GM18498 (cell line): Measurements from ENCODE around the gene ZNF835.
"Not testable (repeated sequence)": the region's sequence is repeated elsewhere in the genome, so short reads cannot be mapped to it uniquely, and the experiment has no call there.

Experiments
- ATAC-seq: cut with Tn5 transposase; IDR thresholded peaks from one replicate; pipeline ENCODE4 v1.9.1; 2021; ENCODE audit warnings: mild to moderate bottlenecking, moderate library complexity; ENCODE audit not compliant: unreplicated experiment

Gene ZNF835

GRCh38 chr19:56671613-56671994 is at the start of gene ZNF835:
TSS of gene ZNF835 (minus strand) at chr19:56671757. CDS start at chr19:56665198, 6,559 bp downstream.
- ATAC-seq: no peak

DNA sequence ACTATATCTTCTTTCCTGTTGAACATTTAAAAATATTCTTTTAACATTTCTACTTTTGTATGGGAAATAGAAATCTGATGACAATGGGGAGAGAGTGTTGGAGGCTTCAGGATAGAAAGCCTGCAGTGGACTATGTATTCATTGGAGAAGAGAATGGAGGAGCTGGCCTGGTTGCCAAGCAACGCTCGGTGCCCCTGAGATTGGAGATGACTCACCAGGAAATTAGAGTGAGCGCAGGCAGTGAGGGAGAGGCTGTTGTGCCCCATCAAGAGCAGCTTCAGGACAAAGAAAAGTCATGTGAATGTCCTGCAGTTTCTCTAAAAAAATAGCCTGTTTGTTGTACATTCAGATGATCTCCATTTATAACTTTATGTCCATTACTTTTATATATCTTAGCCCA is 48.7 kb upstream of the ZNF835 start:
- no peak for ATAC-seq

DNA sequence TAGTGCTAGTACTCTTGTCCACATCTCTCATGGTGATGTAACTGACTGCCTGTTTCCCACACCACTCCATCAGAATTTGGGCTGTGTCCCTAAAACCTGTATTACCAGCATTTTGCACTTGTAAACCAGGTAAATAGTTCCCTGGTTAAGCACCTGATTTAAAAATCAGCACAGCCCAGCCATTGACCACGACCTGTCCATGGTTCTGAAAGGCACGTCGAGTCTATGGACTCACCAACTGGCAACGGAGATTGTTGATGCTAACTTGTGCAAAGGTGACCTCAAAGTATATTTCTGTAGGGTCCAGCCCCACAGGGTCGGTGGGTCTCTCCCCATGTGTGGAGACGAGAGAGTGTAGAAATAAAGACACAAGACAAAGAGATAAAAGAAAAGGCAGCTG is 46.7 kb upstream of the ZNF835 start:
- ATAC-seq: no peak

DNA sequence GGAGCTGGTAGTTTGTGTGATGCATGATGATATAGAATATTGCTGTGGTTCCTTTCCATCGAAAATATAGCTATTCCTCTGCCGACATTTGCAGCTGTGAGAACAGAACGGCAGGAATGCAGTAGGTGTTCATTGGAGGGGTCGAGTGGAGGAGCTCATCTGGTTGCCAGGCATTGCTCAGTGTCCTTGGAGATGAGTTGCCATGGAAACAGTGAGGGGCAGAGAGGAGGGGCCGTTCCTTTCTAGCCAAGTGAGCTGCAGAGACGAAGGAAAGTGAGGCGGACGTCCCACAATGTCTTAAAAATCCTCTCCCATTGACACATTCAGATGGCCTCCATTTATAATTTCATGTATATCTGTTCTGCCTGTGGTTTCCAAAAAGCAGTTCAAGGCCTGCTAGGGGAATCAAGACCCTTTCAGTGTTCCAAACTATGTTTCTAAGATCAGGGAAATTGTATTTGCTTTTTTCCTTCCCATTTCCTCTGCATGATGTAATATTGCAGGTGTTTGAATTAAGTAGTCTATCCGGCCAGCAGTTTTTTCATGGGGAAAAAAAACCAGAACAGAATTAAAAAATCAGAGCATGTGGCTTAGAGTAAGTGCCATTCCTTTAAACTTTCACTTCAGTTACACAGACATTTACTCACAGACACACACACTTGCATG is 41.2 kb upstream of the ZNF835 start:
- no peak for ATAC-seq

GRCh38 chr19:56710437-56710836 is 38.9 kb upstream of the ZNF835 start:
- no peak for ATAC-seq

- ATAC-seq: no peak
Observed at GRCh38 chr19:56707821-56708220, 36.3 kb upstream of the ZNF835 start.

DNA sequence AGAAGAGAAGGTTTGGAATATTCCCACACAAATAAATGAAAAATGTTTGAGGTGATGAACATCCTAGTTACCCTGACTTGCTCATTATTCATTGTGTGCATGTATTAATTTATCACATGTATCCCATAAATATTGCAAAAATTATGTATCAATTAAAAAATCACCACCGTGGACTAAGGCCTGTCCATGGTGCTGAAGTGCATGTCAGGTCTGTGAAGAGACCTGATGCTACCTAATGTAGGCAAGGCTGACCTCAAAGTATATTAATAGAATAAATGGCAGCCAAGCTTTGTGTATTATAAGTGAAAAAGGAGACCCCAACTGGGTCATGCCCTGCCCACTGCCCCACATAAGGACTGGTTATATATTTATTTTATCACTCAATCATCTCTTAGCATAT is 34.4 kb upstream of the ZNF835 start:
- ATAC-seq: no peak

- ATAC-seq: no peak
Observed at GRCh38 chr19:56701895-56702294, 30.3 kb upstream of the ZNF835 start.

GRCh38 chr19:56699552-56699951 is 28.0 kb upstream of the ZNF835 start:
- no peak for ATAC-seq

- no peak for ATAC-seq
Observed at GRCh38 chr19:56692206-56692895, 20.8 kb upstream of the ZNF835 start.

DNA sequence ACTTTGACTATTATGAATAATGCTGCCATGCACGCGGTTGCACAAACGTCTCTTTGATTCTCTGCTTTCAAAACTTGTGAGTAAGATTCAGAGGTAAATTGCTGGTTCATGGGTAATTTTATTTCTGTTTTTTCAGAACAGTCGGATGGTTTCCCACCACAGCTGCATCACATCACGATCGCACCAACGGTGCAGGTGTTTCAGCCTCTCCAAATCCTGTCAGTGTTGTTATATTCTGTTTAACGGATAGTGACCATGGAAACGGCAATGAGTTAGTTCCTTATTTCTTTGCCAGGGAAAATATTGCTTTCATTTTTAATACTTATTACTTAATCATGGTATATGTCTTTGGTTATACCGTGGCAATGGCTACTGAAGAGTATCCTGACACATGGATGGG is 19.1 kb upstream of the ZNF835 start:
- no peak for ATAC-seq

DNA sequence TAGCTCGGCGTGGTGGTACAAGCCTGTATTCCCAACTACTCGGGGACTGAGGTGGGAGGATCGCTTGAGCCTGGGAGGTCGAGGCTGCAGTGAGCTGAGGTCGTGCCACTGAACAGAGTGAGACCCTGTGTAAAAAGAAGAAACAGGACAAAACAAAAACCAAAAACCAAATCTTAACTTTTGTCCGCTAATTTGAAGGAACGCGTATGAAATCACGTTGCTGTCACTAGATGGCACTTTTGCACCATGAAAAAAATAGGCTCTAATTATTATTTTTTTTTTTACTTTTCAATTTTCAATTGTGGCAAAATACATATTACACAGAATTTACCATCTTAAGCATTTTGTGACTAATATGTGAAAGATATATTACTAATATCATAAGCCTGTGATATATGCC is 17.6 kb upstream of the ZNF835 start:
- ATAC-seq: no peak

GRCh38 chr19:56687031-56687430 is 15.5 kb upstream of the ZNF835 start:
- ATAC-seq: no peak

GRCh38 chr19:56683116-56683515 is 11.6 kb upstream of the ZNF835 start:
- no peak for ATAC-seq

DNA sequence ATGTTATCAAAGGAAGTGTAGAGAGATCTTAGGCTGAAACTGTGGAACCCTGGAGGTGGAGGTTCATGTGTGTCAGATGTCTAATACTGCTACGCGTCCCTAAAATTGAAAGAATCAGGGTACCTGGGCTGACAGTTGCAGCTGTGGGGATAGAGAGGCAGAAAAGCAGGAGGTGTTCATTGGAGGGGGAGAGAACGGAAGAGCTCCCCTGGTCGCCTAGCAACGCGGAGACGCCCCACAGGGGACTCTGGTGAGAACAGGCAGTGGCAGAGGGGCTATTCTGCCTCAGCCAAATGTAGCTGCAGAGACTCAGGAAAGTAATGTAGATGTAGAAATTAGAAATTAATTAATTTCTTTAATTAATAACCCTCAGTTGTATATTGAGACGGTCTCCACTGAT is 10.1 kb upstream of the ZNF835 start:
- ATAC-seq: no peak

- ATAC-seq: no peak
Observed at GRCh38 chr19:56678205-56678604, 6.6 kb upstream of the ZNF835 start.

DNA sequence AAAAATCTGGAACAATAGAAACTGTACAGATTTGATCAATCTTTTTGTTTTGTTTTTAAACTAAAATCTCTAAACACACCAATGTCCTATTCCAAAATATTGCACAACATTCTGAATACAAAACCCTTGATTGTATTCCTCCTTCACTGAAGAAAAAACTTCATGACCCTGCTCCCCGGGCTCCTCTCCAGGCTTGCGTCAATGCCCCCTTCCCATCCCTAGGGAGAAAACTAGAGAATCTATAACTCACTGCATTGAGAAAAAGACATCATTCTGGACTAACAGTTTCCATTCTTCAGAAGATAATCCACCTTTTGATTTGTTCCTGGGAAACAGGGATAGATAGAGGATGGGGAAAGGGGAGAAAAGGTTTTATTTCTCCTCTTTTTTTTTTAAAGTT is 1.1 kb upstream of the ZNF835 start:
- not testable (repeated sequence) for ATAC-seq

DNA sequence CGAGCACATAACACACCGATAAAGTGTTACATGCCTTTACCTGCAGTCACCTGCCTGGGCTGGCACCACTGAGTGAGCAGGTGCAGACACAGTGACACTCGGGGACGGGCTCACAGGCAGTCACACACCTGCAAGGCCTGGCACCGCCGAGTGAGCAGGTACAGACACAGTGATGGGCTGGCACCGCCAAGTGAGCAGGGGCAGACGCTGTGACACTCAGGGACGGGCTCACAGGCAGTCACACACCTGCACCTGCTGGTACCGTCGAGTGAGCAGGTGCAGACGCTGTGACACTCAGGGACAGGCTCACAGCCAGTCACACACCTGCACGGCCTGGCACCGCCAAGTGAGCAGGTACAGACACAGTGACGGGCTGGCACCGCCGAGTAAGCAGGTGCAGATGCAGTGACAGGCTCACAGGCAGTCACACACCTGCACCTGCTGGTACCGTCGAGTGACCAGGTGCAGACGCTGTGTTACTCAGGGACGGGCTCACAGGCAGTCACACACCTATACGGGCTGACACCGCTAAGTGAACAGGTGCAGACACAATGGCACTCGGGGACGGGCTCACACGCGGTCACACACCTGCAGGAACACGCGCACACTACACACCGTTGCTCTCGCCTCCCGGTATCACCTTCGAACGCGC is 470 bp downstream of the ZNF835 start:
- ATAC-seq: no peak

- no peak for ATAC-seq
Observed at GRCh38 chr19:56670401-56670960, 1.1 kb downstream of the ZNF835 start.

DNA sequence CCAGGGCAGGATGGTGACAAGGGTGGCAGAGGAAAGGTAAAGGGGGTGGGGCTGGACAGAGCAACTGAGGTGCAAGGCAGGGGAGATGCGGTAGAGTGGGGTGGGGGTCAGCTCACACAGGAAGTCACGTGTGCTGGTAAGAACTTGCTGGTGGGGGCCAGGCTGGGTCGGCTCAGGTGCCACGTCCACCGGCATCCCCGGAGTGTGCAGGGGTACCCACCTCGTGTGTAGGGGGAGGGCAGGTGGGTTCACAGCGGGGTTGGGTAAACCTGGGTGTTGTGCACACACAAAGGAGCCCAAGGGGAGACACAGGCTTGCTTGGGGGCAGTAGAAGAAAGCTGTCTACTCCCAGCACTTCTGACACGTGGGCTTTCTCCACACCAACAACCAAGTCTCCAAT is 2.9 kb downstream of the ZNF835 start:
- ATAC-seq: no peak

DNA sequence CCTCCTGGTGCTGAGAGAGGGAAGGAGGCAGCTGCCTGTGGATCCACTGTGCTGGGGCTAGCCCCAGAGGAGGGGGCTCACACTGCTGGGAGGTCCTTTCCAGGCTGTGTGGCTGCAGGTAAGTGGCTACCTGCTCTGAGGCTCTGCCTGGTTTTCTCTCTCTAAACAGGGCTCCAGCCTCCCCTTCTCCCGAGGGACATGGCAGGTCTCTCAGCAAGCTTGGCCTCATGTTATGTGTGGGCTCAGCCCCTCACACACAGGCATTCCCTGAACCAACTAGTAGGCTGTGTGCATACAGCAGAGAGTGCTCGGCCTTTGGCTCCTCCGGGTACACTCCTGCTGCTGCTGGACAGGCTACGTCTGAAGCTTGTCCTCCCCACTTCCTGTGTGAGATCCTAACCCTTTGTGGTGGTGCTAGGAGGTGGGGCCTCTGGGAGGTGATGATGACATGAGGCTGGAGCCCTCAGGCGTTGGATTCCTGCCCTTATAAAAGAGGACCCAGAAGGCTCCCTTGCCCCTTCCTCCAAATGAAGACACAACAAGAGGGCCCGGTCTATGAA is 4.2 kb downstream of the ZNF835 start:
- no peak for ATAC-seq

DNA sequence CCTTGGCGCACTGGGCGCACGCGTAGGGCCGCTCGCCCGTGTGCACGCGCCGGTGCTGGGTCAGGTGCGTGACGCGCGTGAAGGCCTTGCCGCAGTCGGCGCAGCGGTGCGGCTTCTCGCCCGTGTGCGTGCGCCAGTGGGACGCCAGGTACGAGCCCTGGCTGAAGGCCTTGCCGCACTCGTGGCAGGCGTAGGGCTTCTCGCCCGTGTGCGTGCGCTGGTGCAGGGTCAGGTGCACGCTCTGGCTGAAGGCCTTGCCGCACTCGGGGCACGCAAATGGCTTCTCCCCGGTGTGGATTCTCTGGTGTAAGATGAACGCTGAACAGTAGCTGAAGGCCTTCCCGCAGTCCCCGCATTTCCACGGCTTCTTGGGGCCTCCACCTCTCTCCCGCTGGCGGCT is 7.0 kb downstream of the ZNF835 start:
- no peak for ATAC-seq
